Smooth muscle cell (in vitro differentiated cells): ENCODE data around the gene UBE2C. TPM values are rescaled to one million over a fixed set of nuclear protein-coding genes. Genes with fewer than 3 reads are reported as not detected.
"Not testable (repeated sequence)": the region's sequence is repeated elsewhere in the genome, so short reads cannot be mapped to it uniquely, and the experiment has no call there.

Experiments used
- DNase-seq: peaks from one replicate; lab custom pipeline; 2025; ENCODE audit not compliant: unreplicated experiment; lab: John Stamatoyannopoulos, UW
- H2AFZ ChIP-seq: fragments of 200-600 bp; sonication (generic); 2 replicates; pipeline ENCODE4 v1.6.0; 2016; ENCODE audit warnings: antibody characterized with exemption, low read depth, mild to moderate bottlenecking
- H3F3A ChIP-seq: fragments of 200-600 bp; sonication (generic); 2 replicates; pipeline ENCODE4 v1.6.0; 2017; ENCODE audit warnings: antibody characterized with exemption, low read depth
- H3K27ac ChIP-seq: fragments of 200-600 bp; sonication (generic); 2 replicates; pipeline ENCODE4 v1.5.1; 2016; ENCODE audit warnings: low read depth, mild to moderate bottlenecking
- H3K27me3 ChIP-seq: fragments of 200-600 bp; sonication (generic); 2 replicates; pipeline ENCODE4 v1.6.1; 2016; ENCODE audit warnings: low read depth, mild to moderate bottlenecking
- H3K36me3 ChIP-seq: fragments of 200-600 bp; sonication (generic); 2 replicates; pipeline ENCODE4 v1.5.1; 2016; ENCODE audit warnings: low read depth
- H3K4me1 ChIP-seq: fragments of 200-600 bp; sonication (generic); 2 replicates; pipeline ENCODE4 v1.5.1; 2016; ENCODE audit warnings: low read depth
- H3K4me2 ChIP-seq: fragments of 200-600 bp; sonication (generic); 2 replicates; pipeline ENCODE4 v1.6.0; 2016; ENCODE audit warnings: mild to moderate bottlenecking
- H3K4me3 ChIP-seq: fragments of 200-600 bp; sonication (generic); 2 replicates; pipeline ENCODE4 v1.5.1; 2016; ENCODE audit warnings: mild to moderate bottlenecking
- H3K79me2 ChIP-seq: fragments of 200-600 bp; sonication (generic); 2 replicates; pipeline ENCODE4 v1.6.0; 2016; ENCODE audit warnings: low read depth, mild to moderate bottlenecking
- H3K9ac ChIP-seq: fragments of 200-600 bp; sonication (generic); 2 replicates; pipeline ENCODE4 v1.6.0; 2016; ENCODE audit warnings: low read depth
- H3K9me3 ChIP-seq: fragments of 200-600 bp; sonication (generic); replicated peaks from 2 replicates; pipeline ENCODE4 v1.5.1; 2016; ENCODE audit warnings: low read depth
- H4K20me1 ChIP-seq: fragments of 200-600 bp; sonication (generic); 2 replicates; pipeline ENCODE4 v1.6.0; 2016; ENCODE audit warnings: low read depth
- WGBS: methylation state at CpG from one replicate; pipeline ENCODE4 v1.1.7; 2016; ENCODE audit warnings: low lambda C conversion rate; 5-methylcytosine and 5-hydroxymethylcytosine counted together
- polyA plus RNA-seq: library from polyadenylated mRNA; unstranded; fragments of >200 nt; fragmentation: Nextera tagmentation; extraction: Ambion mirVana; gene quantifications from 2 replicates; pipeline ENCODE4 v1.2.1, GENCODE V29; 2016
- total RNA-seq: library from RNA; depleted of rRNA; stranded (reverse); fragments of >200 nt; gene quantifications from 2 replicates; pipeline ENCODE4 v1.2.3, GENCODE V29; 2014
- TF ChIP-seq, protein P1 (sequence below): fragments of 200-600 bp; sonication (generic); IDR thresholded peaks from 2 replicates; pipeline ENCODE4 v1.5.1; 2017; ENCODE audit warnings: borderline replicate concordance, mild to moderate bottlenecking, antibody characterized with exemption; ENCODE audit not compliant: insufficient read depth, poor library complexity, severe bottlenecking

UBE2C gene
- total RNA-seq (25.8 and 35.1 TPM in 2 replicates), polyA plus RNA-seq (61.2 and 66.5 TPM in 2 replicates)

DNA sequence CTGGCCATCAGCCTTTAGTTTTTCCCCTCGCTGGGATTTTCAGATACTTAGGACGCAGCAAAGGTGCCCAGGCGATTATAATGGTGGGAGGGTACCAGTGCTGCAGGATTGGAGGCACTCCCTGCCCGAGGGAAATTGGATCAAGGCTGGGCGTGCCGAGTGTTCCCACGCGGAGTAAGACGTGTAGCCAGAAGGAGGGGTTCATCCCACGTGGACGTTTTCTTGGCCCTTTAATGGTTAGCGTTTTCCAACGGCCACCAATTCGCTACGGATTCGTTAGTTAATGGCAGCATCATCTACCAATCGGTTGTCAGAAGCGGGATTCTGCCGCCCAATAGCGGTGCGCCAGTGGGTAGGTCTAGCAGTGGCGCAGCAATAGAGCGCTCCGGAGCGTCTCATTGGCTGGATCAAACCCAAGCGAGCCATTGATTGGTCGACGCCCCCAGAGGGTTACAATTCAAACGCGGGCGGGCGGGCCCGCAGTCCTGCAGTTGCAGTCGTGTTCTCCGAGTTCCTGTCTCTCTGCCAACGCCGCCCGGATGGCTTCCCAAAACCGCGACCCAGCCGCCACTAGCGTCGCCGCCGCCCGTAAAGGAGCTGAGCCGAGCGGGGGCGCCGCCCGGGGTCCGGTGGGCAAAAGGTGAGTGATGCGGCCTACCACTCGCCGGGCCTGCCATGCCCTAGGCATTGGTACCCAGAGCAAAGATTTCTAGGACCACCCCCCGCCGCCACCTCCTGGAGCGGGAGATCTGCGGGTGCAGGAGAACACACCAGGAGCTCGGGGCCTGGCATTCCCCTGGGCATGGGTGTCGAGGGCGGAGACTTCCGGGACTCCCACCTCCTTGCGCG is at the start of gene UBE2C:
UBE2C (plus strand) TSS at position 488 of the 849 bp plus-strand sequence; CDS start at position 540, 52 bp downstream.
- Histone ChIP-seq H2AFZ (peak within 1 kb of the TSS; percentile 67), H3K27ac (peak within 1 kb of the TSS; percentile 5), H4K20me1 (no peaks in the 10 kb centered on the region), H3K4me3 (peak within 1 kb of the TSS; percentile 89), H3K4me1 (no peaks in the 10 kb centered on the region), H3K9me3 (no peaks in the 10 kb centered on the region), H3K4me2 (peak within 1 kb of the TSS; percentile 97), H3K79me2 (peaks cover 24% of the 10 kb centered on the region), H3F3A (peaks cover 26% of the 10 kb centered on the region), H3K36me3 (peaks cover 4% of the 10 kb centered on the region), H3K27me3 (no peaks in the 10 kb centered on the region), H3K9ac (peak within 1 kb of the TSS; percentile 47)
- 1% methylated on average over 64 of the region's 65 CpGs for WGBS
- TF ChIP-seq, protein P1, sequence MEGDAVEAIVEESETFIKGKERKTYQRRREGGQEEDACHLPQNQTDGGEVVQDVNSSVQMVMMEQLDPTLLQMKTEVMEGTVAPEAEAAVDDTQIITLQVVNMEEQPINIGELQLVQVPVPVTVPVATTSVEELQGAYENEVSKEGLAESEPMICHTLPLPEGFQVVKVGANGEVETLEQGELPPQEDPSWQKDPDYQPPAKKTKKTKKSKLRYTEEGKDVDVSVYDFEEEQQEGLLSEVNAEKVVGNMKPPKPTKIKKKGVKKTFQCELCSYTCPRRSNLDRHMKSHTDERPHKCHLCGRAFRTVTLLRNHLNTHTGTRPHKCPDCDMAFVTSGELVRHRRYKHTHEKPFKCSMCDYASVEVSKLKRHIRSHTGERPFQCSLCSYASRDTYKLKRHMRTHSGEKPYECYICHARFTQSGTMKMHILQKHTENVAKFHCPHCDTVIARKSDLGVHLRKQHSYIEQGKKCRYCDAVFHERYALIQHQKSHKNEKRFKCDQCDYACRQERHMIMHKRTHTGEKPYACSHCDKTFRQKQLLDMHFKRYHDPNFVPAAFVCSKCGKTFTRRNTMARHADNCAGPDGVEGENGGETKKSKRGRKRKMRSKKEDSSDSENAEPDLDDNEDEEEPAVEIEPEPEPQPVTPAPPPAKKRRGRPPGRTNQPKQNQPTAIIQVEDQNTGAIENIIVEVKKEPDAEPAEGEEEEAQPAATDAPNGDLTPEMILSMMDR = no peak
- DNase-seq = peak; percentile 78

DNA sequence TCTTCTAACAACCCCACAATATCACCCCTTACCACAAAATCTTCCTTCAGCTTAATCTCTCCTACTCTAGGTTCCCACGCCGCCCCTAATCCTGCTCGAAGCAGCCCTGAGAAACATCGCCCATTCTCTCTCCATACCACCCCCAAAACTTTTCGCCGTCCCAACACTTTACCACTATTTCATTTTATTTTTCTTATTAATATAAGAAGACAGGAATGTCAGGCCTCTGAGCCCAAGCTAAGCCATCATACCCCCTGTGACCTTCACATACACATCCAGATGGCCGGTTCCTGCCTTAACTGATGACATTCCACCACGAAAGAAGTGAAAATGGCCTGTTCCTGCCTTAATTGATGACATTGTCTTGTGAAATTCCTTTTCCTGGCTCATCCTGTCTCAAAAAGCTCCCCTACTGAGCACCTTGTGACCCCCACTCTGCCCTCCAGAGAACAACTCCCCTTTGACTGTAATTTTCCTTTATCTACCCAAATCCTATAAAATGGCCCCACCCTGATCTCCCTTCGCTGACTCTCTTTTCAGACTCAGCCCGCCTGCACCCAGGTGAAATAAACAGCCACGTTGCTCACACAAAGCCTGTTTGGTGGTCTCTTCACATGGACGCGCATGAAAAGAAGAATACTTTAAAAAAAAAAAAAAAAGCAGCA is 47.7 kb upstream of the UBE2C start:
- not testable (repeated sequence) for H3F3A ChIP-seq, H3K9me3 ChIP-seq, H4K20me1 ChIP-seq, H3K4me1 ChIP-seq, DNase-seq, H3K79me2 ChIP-seq, H2AFZ ChIP-seq, H3K36me3 ChIP-seq, H3K4me2 ChIP-seq, H3K27ac ChIP-seq, H3K4me3 ChIP-seq, H3K9ac ChIP-seq
- peaks cover 11% of the 10 kb centered on the region for H3K27me3 ChIP-seq
- 63% methylated on average over 13 of the region's 13 CpGs for WGBS

DNA sequence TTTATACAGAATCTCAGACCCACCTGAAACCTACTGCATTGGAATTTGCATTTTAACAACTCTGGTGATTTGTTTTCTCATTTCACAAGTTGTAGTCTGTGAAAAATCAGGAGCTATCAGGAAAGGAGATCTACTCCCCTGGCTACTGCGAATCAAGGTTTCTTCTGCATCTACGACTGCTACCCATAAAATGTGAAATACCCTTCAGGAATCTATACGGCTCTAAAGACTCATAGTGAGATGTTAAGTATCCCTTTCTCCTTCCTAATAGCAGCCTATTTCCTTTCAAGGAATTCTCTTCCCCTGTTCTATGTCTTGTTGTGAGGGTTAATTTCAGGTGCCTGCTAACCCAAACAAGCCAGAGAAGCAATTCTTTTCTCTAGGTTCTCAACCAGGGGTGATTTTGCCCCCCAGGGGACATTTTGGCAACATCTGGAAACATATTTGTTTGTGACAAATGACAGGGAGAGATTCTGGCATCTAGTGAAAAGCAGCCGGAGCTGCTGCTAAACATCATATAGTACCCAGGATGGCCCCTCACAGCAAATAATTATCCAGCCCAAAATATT is 47.1 kb upstream of the UBE2C start:
- no peak overlapping the region for H3K27ac ChIP-seq
- no peak for DNase-seq
- H3K4me3 ChIP-seq = no peak overlapping the region
- H3K4me1 ChIP-seq = peaks cover 10% of the 10 kb centered on the region
- H3K36me3 ChIP-seq = no peaks in the 10 kb centered on the region
- no peak overlapping the region for H2AFZ ChIP-seq
- peaks cover 11% of the 10 kb centered on the region for H3K27me3 ChIP-seq
- H3K9me3 ChIP-seq = no peaks in the 10 kb centered on the region
- WGBS = 35% methylated on average over 4 of the region's 4 CpGs
- no peaks in the 10 kb centered on the region for H3F3A ChIP-seq
- no peak overlapping the region for H3K4me2 ChIP-seq
- no peak overlapping the region for H3K9ac ChIP-seq
- H4K20me1 ChIP-seq = no peaks in the 10 kb centered on the region
- TF ChIP-seq, protein P1 = no peak
- H3K79me2 ChIP-seq = no peaks in the 10 kb centered on the region

DNA sequence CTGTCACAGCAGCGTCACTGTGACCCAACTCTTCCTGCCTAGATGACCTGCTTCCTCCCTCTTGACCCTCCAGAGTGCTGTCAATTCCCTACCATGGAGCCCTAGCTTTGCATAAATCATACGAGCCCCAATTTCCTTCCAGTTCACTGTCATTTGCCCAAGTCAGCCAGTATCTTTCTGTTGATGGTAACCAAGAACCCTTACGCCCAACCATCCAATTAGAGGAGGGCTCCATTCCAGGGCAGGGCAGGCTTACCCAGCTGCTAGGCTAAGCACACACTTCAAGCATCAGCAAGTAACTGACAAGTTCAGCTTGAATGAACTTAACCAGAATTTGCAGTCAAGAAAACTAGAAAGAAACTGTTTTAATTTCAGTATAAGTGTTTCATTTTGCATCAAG is 46.5 kb upstream of the UBE2C start:
- peaks cover 11% of the 10 kb centered on the region for H3K27me3 ChIP-seq
- WGBS = 67% methylated on average over 3 of the region's 3 CpGs
- H3K79me2 ChIP-seq = no peaks in the 10 kb centered on the region

More for the DNA sequence above, 46.5 kb upstream of the UBE2C start:
- Histone ChIP-seq H3K4me3 (no peak overlapping the region), H3K4me1 (peaks cover 10% of the 10 kb centered on the region), H3K9ac (no peak overlapping the region), H3K36me3 (no peaks in the 10 kb centered on the region), H3F3A (no peaks in the 10 kb centered on the region), H4K20me1 (no peaks in the 10 kb centered on the region), H3K9me3 (no peaks in the 10 kb centered on the region), H2AFZ (no peak overlapping the region), H3K27ac (no peak overlapping the region), H3K4me2 (no peak overlapping the region)
- TF ChIP-seq, protein P1 = no peak
- DNase-seq = no peak
